Measurements from ENCODE around the gene MYO1B. TPM values are rescaled to one million over a fixed set of nuclear protein-coding genes. Genes with fewer than 3 reads are reported as not detected.

The MYO1B gene
- total RNA-seq, 1 experiment from 2014 or later, result 80.3 TPM

DNA sequence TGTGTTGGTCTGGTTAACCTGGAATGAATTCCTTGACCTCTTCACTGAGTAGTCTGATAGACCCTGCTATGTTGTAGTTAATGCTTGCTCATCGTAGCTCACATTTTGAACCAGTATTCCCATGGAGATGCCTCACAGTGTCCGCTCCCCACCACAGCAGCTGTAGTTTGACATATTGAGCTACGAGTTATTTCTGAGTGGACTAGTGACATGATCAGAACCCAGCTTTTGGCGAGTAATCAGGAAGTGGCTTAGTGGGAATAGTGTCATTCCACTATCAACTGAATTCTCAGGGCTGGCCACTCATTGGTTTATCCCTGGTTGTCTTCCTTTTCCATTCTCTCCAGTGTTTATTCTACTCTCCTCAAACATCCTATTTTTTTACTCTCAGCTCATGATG lies 102.7 kb downstream of the MYO1B start:
- Mint-ChIP-seq H3K27me3 (ENCODE audit: insufficient read depth, unreplicated experiment) (no peaks in the 10 kb centered on the region), H3K4me3 (ENCODE audit: unreplicated experiment) (no peak overlapping the region), H3K9me3 (ENCODE audit: unreplicated experiment) (no peaks in the 10 kb centered on the region), H3K4me1 (ENCODE audit: low read depth, unreplicated experiment) (no peaks in the 10 kb centered on the region), H3K27ac (ENCODE audit: unreplicated experiment) (no peak overlapping the region), H3K36me3 (ENCODE audit: insufficient read depth, unreplicated experiment) (peaks cover 20% of the 10 kb centered on the region)
- no peaks in the 10 kb centered on the region for H3K4me1 ChIP-seq
- H3K36me3 ChIP-seq (ENCODE audit: control insufficient read depth, insufficient read depth, low read length), result peaks cover 2% of the 10 kb centered on the region; the same call in 1 of the 2 replicates
- BruUV-seq (replicated peaks), result no TSS peak
- intact Hi-C loops (cut with micrococcal nuclease; ENCODE audit: unreplicated experiment), result no loop called here
- no peaks in the 10 kb centered on the region for H3K9me3 ChIP-seq
- no peak for DNase-seq
- no peaks in the 10 kb centered on the region for H3K27me3 ChIP-seq (replicated peaks; ENCODE audit: control insufficient read depth, insufficient read depth, low read length)
- no peak overlapping the region for H3K4me3 ChIP-seq (ENCODE audit: low read depth, low read length)
- CTCF ChIA-PET, result interaction anchor here (0.9 kb wide), 1 partner anchor 183 kb away, joined by 4 read pairs; no protein-coding TSS in a partner anchor
- POLR2A ChIA-PET, result no interaction called here
- TF ChIP-seq, protein P1, sequence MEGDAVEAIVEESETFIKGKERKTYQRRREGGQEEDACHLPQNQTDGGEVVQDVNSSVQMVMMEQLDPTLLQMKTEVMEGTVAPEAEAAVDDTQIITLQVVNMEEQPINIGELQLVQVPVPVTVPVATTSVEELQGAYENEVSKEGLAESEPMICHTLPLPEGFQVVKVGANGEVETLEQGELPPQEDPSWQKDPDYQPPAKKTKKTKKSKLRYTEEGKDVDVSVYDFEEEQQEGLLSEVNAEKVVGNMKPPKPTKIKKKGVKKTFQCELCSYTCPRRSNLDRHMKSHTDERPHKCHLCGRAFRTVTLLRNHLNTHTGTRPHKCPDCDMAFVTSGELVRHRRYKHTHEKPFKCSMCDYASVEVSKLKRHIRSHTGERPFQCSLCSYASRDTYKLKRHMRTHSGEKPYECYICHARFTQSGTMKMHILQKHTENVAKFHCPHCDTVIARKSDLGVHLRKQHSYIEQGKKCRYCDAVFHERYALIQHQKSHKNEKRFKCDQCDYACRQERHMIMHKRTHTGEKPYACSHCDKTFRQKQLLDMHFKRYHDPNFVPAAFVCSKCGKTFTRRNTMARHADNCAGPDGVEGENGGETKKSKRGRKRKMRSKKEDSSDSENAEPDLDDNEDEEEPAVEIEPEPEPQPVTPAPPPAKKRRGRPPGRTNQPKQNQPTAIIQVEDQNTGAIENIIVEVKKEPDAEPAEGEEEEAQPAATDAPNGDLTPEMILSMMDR (IDR thresholded peaks at IDR 0.05; ENCODE audit: insufficient read depth in 1 of 2, low read depth in 1 of 2, low read length in 1 of 2, severe bottlenecking in 1 of 2, unreplicated experiment in 1 of 2), result no peak

DNA sequence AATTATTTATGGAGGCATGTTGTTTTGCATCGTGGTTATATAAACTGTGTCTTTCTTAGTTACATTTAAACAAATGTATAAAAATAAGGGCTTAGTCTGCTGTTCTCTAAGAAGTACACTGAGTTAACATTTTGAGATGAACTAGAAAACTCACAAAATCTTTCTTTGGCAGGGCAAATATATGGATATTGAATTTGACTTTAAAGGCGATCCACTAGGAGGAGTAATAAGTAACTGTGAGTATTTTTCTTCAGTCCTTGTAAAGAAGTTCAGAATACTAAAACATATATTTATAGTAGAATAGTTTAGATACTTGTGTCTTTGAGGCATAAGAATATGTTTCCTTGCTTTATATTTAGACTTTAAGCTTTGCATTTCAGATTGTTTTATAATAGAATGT lies 104.8 kb downstream of the MYO1B start:
- no peaks in the 10 kb centered on the region for H3K4me1 ChIP-seq
- BruUV-seq (replicated peaks), result no TSS peak
- H3K4me3 ChIP-seq (ENCODE audit: low read depth, low read length), result no peak overlapping the region
- H3K36me3 Mint-ChIP-seq (ENCODE audit: insufficient read depth, unreplicated experiment), result peaks cover 28% of the 10 kb centered on the region
- no peaks in the 10 kb centered on the region for H3K4me1 Mint-ChIP-seq (ENCODE audit: low read depth, unreplicated experiment)
- TF ChIP-seq, protein P1 (IDR thresholded peaks at IDR 0.05; ENCODE audit: insufficient read depth in 1 of 2, low read depth in 1 of 2, low read length in 1 of 2, severe bottlenecking in 1 of 2, unreplicated experiment in 1 of 2), result no peak
- DNase-seq, result no peak
- H3K9me3 Mint-ChIP-seq (ENCODE audit: unreplicated experiment), result no peaks in the 10 kb centered on the region
- POLR2A ChIA-PET, result no interaction called here
- H3K27me3 Mint-ChIP-seq (ENCODE audit: insufficient read depth, unreplicated experiment), result no peaks in the 10 kb centered on the region
- H3K27me3 ChIP-seq (replicated peaks; ENCODE audit: control insufficient read depth, insufficient read depth, low read length), result no peaks in the 10 kb centered on the region
- intact Hi-C loops (cut with micrococcal nuclease; ENCODE audit: unreplicated experiment), result loop anchor here (1.0 kb wide), 1 partner anchor 151 kb away; no protein-coding TSS in a partner anchor
- H3K27ac Mint-ChIP-seq (ENCODE audit: unreplicated experiment), result no peak overlapping the region
- H3K9me3 ChIP-seq, result no peaks in the 10 kb centered on the region
- no peak overlapping the region for H3K4me3 Mint-ChIP-seq (ENCODE audit: unreplicated experiment)
- H3K36me3 ChIP-seq (ENCODE audit: control insufficient read depth, insufficient read depth, low read length), result peaks cover 2% of the 10 kb centered on the region; the same call in 1 of the 2 replicates
- CTCF ChIA-PET, result no interaction called here

DNA sequence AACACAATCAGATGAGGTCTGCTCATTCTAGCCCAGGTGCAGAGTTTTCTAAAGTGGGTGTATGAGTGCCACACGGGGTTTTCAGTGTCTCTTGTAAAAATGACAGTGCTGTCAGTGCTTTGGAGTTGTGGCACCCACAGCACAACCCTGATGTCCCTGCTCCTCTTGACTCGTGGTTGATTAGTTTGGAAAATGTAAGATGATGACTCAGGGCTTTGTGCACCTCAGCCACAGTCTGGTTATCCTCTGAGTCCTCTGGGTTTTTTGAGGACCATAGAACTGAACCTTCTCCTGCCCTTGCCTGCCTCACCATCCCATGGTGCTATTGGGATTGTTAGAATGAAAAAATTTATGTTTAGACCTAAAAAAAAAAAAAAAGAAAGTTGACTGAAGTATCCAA lies 105.6 kb downstream of the MYO1B start:
- intact Hi-C loops (cut with micrococcal nuclease; ENCODE audit: unreplicated experiment), result loop anchor here (1.0 kb wide), 1 partner anchor 150 kb away; no protein-coding TSS in a partner anchor
- Mint-ChIP-seq H3K9me3 (ENCODE audit: unreplicated experiment) (no peaks in the 10 kb centered on the region), H3K27me3 (ENCODE audit: insufficient read depth, unreplicated experiment) (no peaks in the 10 kb centered on the region), H3K27ac (ENCODE audit: unreplicated experiment) (no peak overlapping the region), H3K36me3 (ENCODE audit: insufficient read depth, unreplicated experiment) (peaks cover 31% of the 10 kb centered on the region), H3K4me1 (ENCODE audit: low read depth, unreplicated experiment) (no peaks in the 10 kb centered on the region), H3K4me3 (ENCODE audit: unreplicated experiment) (no peak overlapping the region)
- ChIA-PET CTCF (no interaction called here), POLR2A (no interaction called here)
- Histone ChIP-seq H3K9me3 (no peaks in the 10 kb centered on the region), H3K36me3 (ENCODE audit: control insufficient read depth, insufficient read depth, low read length) (peaks cover 2% of the 10 kb centered on the region; the same call in 1 of the 2 replicates), H3K4me1 (no peaks in the 10 kb centered on the region), H3K4me3 (ENCODE audit: low read depth, low read length) (no peak overlapping the region), H3K27me3 (replicated peaks; ENCODE audit: control insufficient read depth, insufficient read depth, low read length) (no peaks in the 10 kb centered on the region)
- DNase-seq, result no peak
- TF ChIP-seq, protein P1 (IDR thresholded peaks at IDR 0.05; ENCODE audit: insufficient read depth in 1 of 2, low read depth in 1 of 2, low read length in 1 of 2, severe bottlenecking in 1 of 2, unreplicated experiment in 1 of 2), result no peak
- BruUV-seq (replicated peaks), result no TSS peak
